ENCODE results near the gene FMNL2. TPM values are rescaled to one million over a fixed set of nuclear protein-coding genes. Genes with fewer than 3 reads are reported as not detected.

The FMNL2 gene
- polyA plus RNA-seq, 3 donors = 0.28 to 3.2 (median 0.71) TPM

DNA sequence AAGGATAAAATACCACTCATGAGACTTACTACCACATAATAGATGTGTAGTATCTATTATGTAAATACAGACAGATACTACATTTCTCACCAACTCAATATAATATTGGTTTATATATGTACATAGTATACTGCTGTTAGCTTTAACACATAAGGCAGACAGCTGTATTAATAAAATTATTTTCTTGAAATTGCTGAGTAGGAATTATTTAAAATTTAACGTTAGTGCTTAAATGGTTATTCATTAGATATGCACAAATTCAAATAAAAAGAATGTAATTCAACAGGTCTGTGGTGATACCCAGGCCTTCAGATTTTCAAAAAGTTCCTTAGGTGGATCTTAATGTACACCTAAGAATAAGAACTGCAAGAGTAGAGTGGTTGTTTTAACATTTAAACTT, 323.2 kb downstream of the FMNL2 start:
- Histone ChIP-seq H3K36me3 (replicated peaks in 1 of 2; ENCODE audit: control insufficient read depth in 1 of 2, insufficient read depth in 2 of 2, low read length in 2 of 2) (peaks cover 89 to 100% of the 10 kb centered on the region in 2 donors), H3K27ac (ENCODE audit: low read depth in 1 of 2, low read length in 2 of 2) (no peak overlapping the region), H3K4me1 (ENCODE audit: control insufficient read depth in 1 of 2, insufficient read depth in 2 of 2, low read length in 2 of 2) (no peaks in the 10 kb centered on the region), H3K9me3 (replicated peaks in 1 of 2; ENCODE audit: control insufficient read depth in 1 of 2, insufficient read depth in 1 of 2, low read length in 2 of 2) (no peaks in the 10 kb centered on the region), H3K27me3 (ENCODE audit: control insufficient read depth in 2 of 2, insufficient read depth in 2 of 2, low read length in 2 of 2) (no peaks in the 10 kb centered on the region), H3K4me3 (replicated peaks in 1 of 3; ENCODE audit: low read depth in 2 of 3, low read length in 3 of 3) (no peak overlapping the region), H3K4me2 (replicated peaks; ENCODE audit: extremely low read depth, low read length, poor library complexity, severe bottlenecking) (no peak overlapping the region), H3K9ac (ENCODE audit: insufficient read depth, low read length, poor library complexity, severe bottlenecking) (no peak overlapping the region), H3K79me2 (ENCODE audit: insufficient read depth, low read length) (no peaks in the 10 kb centered on the region), H2AFZ (ENCODE audit: insufficient read depth, low read depth, low read length, poor library complexity, severe bottlenecking) (no peak overlapping the region), H4K20me1 (ENCODE audit: insufficient read depth, low read length) (peaks cover 3% of the 10 kb centered on the region)
- Mint-ChIP-seq H3K4me1 (no peaks in the 10 kb centered on the region), H3K4me3 (no peak overlapping the region), H3K9me3 (no peaks in the 10 kb centered on the region), H3K36me3 (peaks cover 77 to 94% of the 10 kb centered on the region in 2 donors), H3K27me3 (ENCODE audit: low read depth in 3 of 3) (no peaks in the 10 kb centered on the region), H3K27ac (no peak overlapping the region)
- intact Hi-C loops (cut with micrococcal nuclease) = no loop called here
- TF ChIP-seq CTCF (IDR thresholded peaks at IDR 0.05) = no peak
- WGBS (ENCODE audit: insufficient coverage) = no CpG with 5 or more reads among the region's 1 CpG
- DNase-seq = no peak

DNA sequence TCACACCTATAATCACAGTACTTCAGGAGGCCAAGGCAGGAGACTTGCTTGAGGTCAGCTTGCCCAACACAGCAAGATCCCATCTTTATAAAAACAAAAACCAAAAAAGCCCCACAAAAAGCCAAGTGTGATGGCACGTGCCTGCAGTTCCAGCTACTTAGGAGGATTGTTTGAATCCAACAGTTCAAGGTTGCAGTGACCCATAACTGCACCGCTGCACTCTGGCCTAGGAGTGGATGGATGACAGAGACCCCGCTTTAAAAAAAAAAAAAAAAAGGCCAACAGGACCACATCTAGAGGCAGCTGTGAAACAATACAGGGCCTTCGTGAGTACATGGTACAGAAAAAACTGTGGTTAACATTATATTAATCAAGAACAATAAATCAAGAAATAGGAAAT, 326.1 kb downstream of the FMNL2 start:
- H3K4me2 ChIP-seq (replicated peaks; ENCODE audit: extremely low read depth, low read length, poor library complexity, severe bottlenecking) = no peak overlapping the region
- no peaks in the 10 kb centered on the region for H3K27me3 ChIP-seq (ENCODE audit: control insufficient read depth in 2 of 2, insufficient read depth in 2 of 2, low read length in 2 of 2)
- 100% methylated on average over 1 of the region's 4 CpGs for WGBS (ENCODE audit: insufficient coverage)

More for the DNA sequence above, 326.1 kb downstream of the FMNL2 start:
- Mint-ChIP-seq H3K27ac (no peak overlapping the region), H3K9me3 (no peaks in the 10 kb centered on the region), H3K36me3 (peaks cover 81 to 95% of the 10 kb centered on the region in 2 donors), H3K4me1 (no peaks in the 10 kb centered on the region), H3K4me3 (no peak overlapping the region), H3K27me3 (ENCODE audit: low read depth in 3 of 3) (no peaks in the 10 kb centered on the region)
- Histone ChIP-seq H3K79me2 (ENCODE audit: insufficient read depth, low read length) (no peaks in the 10 kb centered on the region), H3K4me1 (ENCODE audit: control insufficient read depth in 1 of 2, insufficient read depth in 2 of 2, low read length in 2 of 2) (no peaks in the 10 kb centered on the region), H2AFZ (ENCODE audit: insufficient read depth, low read depth, low read length, poor library complexity, severe bottlenecking) (no peak overlapping the region), H3K9me3 (replicated peaks in 1 of 2; ENCODE audit: control insufficient read depth in 1 of 2, insufficient read depth in 1 of 2, low read length in 2 of 2) (no peaks in the 10 kb centered on the region), H3K36me3 (replicated peaks in 1 of 2; ENCODE audit: control insufficient read depth in 1 of 2, insufficient read depth in 2 of 2, low read length in 2 of 2) (peaks cover 90 to 100% of the 10 kb centered on the region in 2 donors), H3K27ac (ENCODE audit: low read depth in 1 of 2, low read length in 2 of 2) (no peak overlapping the region), H3K9ac (ENCODE audit: insufficient read depth, low read length, poor library complexity, severe bottlenecking) (no peak overlapping the region), H3K4me3 (replicated peaks in 1 of 3; ENCODE audit: low read depth in 2 of 3, low read length in 3 of 3) (no peak overlapping the region), H4K20me1 (ENCODE audit: insufficient read depth, low read length) (peaks cover 9% of the 10 kb centered on the region)
- intact Hi-C loops (cut with micrococcal nuclease) = no loop called here
- TF ChIP-seq CTCF (IDR thresholded peaks at IDR 0.05) = no peak
- no peak for DNase-seq
